Right atrium auricular region (tissue), 2 donors: Measurements from ENCODE around the gene LAMC2. TPM values are rescaled to one million over a fixed set of nuclear protein-coding genes. Genes with fewer than 3 reads are reported as not detected.

Experiments used
- DNase-seq: peaks from one replicate; pipeline ENCODE4 v3.0.0-alpha.2; 2019; ENCODE audit warnings: low spot score
- H3K27ac ChIP-seq, 2 donors: fragments of 200-600 bp; sonication (generic); 1 replicate in 1 of 2; 2 replicates in 1 of 2; pipeline ENCODE4 v1.5.1; 2016 to 2019
- H3K27me3 ChIP-seq, 2 donors: fragments of 200-600 bp; sonication (generic); one replicate each; pipeline versions ENCODE4 v1.5.1 to v1.6.0; 2017 to 2019
- H3K36me3 ChIP-seq: fragments of 200-600 bp; sonication (generic); one replicate; pipeline ENCODE4 v1.5.1; 2016
- H3K4me1 ChIP-seq, 2 donors: fragments of 200-600 bp; sonication (generic); one replicate each; pipeline versions ENCODE4 v1.5.1 to v1.6.0; 2017 to 2019
- H3K4me3 ChIP-seq, 2 donors: fragments of 200-600 bp; sonication (generic); 1 replicate in 1 of 2; 2 replicates in 1 of 2; pipeline ENCODE4 v1.5.1; 2017 to 2019; ENCODE audit warnings: mild to moderate bottlenecking in 1 of 2, moderate library complexity in 1 of 2
- H3K9me3 ChIP-seq, 2 donors: fragments of 200-600 bp; sonication (generic); one replicate each; pipeline ENCODE4 v1.5.1; 2019
- CTCF ChIP-seq, 2 donors: fragments of 200-600 bp; sonication (generic); IDR thresholded peaks; one replicate each; pipeline ENCODE4 v1.5.1; 2019; ENCODE audit warnings: antibody characterized with exemption in 2 of 2
- total RNA-seq, 2 donors: library from RNA; depleted of rRNA; stranded (reverse); fragments of >200 nt; gene quantifications; one replicate each; pipeline ENCODE4 v1.1.0, GENCODE V29; 2016

Gene LAMC2
- total RNA-seq, 2 donors from 2014 or later, result 2.6 to 4.9 TPM

GRCh38 chr1:183227422-183228346, 41.6 kb downstream of the LAMC2 start:
- Histone ChIP-seq H3K4me1 (no peaks in the 10 kb centered on the region), H3K4me3 (no peak overlapping the region), H3K9me3 (no peaks in the 10 kb centered on the region), H3K27ac (no peak overlapping the region), H3K27me3 (no peaks in the 10 kb centered on the region), H3K36me3 (no peaks in the 10 kb centered on the region)
- TF ChIP-seq CTCF (IDR thresholded peaks at IDR 0.05), result peak; percentile 65 to 84
- no peak for DNase-seq

GRCh38 chr1:183228347-183229220, 42.5 kb downstream of the LAMC2 start:
- Histone ChIP-seq H3K27me3 (no peaks in the 10 kb centered on the region), H3K9me3 (no peaks in the 10 kb centered on the region), H3K4me3 (no peak overlapping the region), H3K36me3 (no peaks in the 10 kb centered on the region), H3K27ac (no peak overlapping the region), H3K4me1 (no peaks in the 10 kb centered on the region)
- DNase-seq, result peak; percentile 52
- no peak for TF ChIP-seq CTCF (IDR thresholded peaks at IDR 0.05)

- H3K27ac ChIP-seq, result no peak overlapping the region
- no peak for DNase-seq
- no peaks in the 10 kb centered on the region for H3K9me3 ChIP-seq
- no peak overlapping the region for H3K4me3 ChIP-seq
- no peaks in the 10 kb centered on the region for H3K36me3 ChIP-seq
- H3K4me1 ChIP-seq, result peaks cover 0 to 9% of the 10 kb centered on the region in 2 donors
- H3K27me3 ChIP-seq, result no peaks in the 10 kb centered on the region
- TF ChIP-seq CTCF (IDR thresholded peaks at IDR 0.05), result no peak
These were observed 44.3 kb downstream of the LAMC2 start for GRCh38 chr1:183230413-183230812.

- H3K27me3 ChIP-seq, result no peaks in the 10 kb centered on the region
- H3K9me3 ChIP-seq, result no peaks in the 10 kb centered on the region
- DNase-seq, result no peak
- H3K27ac ChIP-seq, result no peak overlapping the region
- H3K36me3 ChIP-seq, result no peaks in the 10 kb centered on the region
- no peak overlapping the region for H3K4me3 ChIP-seq
- peaks cover 0 to 9% of the 10 kb centered on the region in 2 donors for H3K4me1 ChIP-seq
- TF ChIP-seq CTCF (IDR thresholded peaks at IDR 0.05), result no peak
These were observed 45.5 kb downstream of the LAMC2 start for GRCh38 chr1:183231545-183231944.

- H3K36me3 ChIP-seq, result no peaks in the 10 kb centered on the region
- H3K9me3 ChIP-seq, result no peaks in the 10 kb centered on the region
- peaks cover 0 to 9% of the 10 kb centered on the region in 2 donors for H3K4me1 ChIP-seq
- no peak overlapping the region for H3K4me3 ChIP-seq
- no peak for DNase-seq
- H3K27me3 ChIP-seq, result no peaks in the 10 kb centered on the region
- no peak overlapping the region for H3K27ac ChIP-seq
- no peak for TF ChIP-seq CTCF (IDR thresholded peaks at IDR 0.05)
These were observed 47.0 kb downstream of the LAMC2 start for GRCh38 chr1:183233113-183233512.
